Measurements from ENCODE around the gene APOL3.
"Not testable (repeated sequence)": the region's sequence is repeated elsewhere in the genome, so short reads cannot be mapped to it uniquely, and the experiment has no call there.

Gene APOL3

GRCh38 chr22:36192542-36192941 lies 32.0 kb upstream of the APOL3 start:
- H3K27ac ChIP-seq (ENCODE audit: low read length), result no peak overlapping the region
- H3K4me1 ChIP-seq (ENCODE audit: insufficient read depth, low read length), result peaks cover 12% of the 10 kb centered on the region; the same call in 1 of the 2 replicates
- no peaks in the 10 kb centered on the region for H3K9me3 ChIP-seq (ENCODE audit: insufficient read depth, low read depth, low read length)
- H3K36me3 ChIP-seq (ENCODE audit: insufficient read depth, low read depth, low read length), result no peaks in the 10 kb centered on the region
- no peak overlapping the region for H3K4me3 ChIP-seq (ENCODE audit: low read length)
- no peaks in the 10 kb centered on the region for H3K27me3 ChIP-seq (ENCODE audit: insufficient read depth, low read length)
- H3K9ac ChIP-seq (ENCODE audit: low read depth, low read length), result no peak overlapping the region

DNA sequence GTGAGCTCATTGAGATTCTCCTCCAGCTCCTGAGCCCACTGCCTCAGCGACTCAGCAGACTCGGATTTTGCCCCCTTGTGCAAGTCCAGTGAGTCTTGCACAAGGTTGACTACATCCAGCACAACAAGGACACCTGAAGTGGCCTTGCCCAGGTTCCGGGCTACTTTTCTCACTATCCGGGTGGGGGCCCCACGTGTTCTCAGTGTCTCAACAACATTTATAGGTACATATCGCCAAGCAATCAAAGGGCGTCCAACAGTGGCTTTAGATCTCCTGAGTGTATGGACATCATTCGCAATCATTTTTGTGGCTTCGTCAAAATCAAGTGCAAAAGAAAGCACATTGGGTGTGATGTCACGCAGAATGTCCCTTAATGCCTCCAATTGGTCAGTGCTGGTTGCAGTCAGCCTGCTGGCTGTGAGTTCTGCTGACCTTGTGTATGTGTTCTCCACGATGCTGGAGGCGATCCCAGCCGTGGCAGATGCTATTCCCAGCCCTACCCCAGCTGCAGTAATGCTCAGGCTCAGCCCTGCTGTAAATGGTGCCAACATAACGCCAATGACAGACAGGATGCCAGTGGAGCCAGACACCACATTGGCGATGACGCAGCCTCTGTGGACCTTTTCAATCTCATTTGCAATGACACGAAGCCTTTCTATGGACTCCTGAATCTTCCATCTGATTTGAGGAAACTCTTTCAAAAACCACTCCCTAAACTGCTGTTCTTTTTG lies 30.7 kb upstream of the APOL3 start:
- Histone ChIP-seq H3K27me3 (ENCODE audit: insufficient read depth, low read length) (no peaks in the 10 kb centered on the region), H3K4me1 (ENCODE audit: insufficient read depth, low read length) (peaks cover 4% of the 10 kb centered on the region; the same call in 1 of the 2 replicates), H3K9me3 (ENCODE audit: insufficient read depth, low read depth, low read length) (no peaks in the 10 kb centered on the region), H3K36me3 (ENCODE audit: insufficient read depth, low read depth, low read length) (no peaks in the 10 kb centered on the region), H3K27ac (ENCODE audit: low read length) (no peak overlapping the region), H3K4me3 (ENCODE audit: low read length) (no peak overlapping the region), H3K9ac (ENCODE audit: low read depth, low read length) (no peak overlapping the region)

GRCh38 chr22:36187862-36188261 lies 27.3 kb upstream of the APOL3 start:
- not testable (repeated sequence) for H3K27me3 ChIP-seq (ENCODE audit: insufficient read depth, low read length); H3K4me1 ChIP-seq (ENCODE audit: insufficient read depth, low read length); H3K9ac ChIP-seq (ENCODE audit: low read depth, low read length); H3K9me3 ChIP-seq (ENCODE audit: insufficient read depth, low read depth, low read length); H3K27ac ChIP-seq (ENCODE audit: low read length); H3K4me3 ChIP-seq (ENCODE audit: low read length); H3K36me3 ChIP-seq (ENCODE audit: insufficient read depth, low read depth, low read length)

DNA sequence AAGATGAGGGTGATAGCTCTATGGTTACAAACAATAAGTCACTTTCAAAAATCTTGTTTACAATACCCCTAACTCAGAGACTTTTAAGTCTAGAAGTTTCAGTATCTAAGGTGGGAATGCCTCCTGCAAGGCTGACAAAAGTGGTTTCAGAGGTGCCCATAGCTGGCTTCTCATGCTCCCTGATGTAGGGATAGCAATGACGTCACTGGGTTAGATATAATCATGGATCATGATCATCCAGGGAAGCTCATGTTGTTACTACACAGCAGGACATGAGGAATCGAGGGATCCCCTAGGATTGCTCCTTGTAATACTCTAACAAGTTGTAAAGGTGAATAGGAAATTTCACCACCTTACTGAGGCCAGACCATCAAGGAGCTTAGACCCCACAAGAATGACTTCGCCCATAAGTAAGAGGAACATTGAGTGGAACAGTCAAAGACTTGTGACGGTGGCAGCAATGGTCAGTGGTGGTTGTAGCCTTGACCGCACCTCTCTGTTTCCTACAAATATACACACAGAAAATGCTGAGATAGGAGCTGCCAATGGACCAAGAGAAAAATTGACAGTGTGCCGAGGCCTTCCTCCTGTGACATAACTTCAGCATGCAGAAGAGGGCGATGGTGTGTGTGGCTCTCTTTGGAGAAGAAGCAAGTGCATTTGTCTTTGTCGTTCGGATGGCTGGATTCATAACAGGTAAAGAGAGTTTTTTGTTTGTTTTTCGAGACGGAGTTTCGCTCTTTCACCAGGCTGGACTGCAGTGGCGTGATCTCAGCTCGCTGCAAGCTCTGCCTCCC lies 25.5 kb upstream of the APOL3 start:
- Histone ChIP-seq H3K9me3 (ENCODE audit: insufficient read depth, low read depth, low read length) (no peaks in the 10 kb centered on the region), H3K4me3 (ENCODE audit: low read length) (no peak overlapping the region), H3K27ac (ENCODE audit: low read length) (no peak overlapping the region), H3K27me3 (ENCODE audit: insufficient read depth, low read length) (no peaks in the 10 kb centered on the region), H3K36me3 (ENCODE audit: insufficient read depth, low read depth, low read length) (no peaks in the 10 kb centered on the region), H3K4me1 (ENCODE audit: insufficient read depth, low read length) (peaks cover 9% of the 10 kb centered on the region; the same call in 1 of the 2 replicates), H3K9ac (ENCODE audit: low read depth, low read length) (no peak overlapping the region)

DNA sequence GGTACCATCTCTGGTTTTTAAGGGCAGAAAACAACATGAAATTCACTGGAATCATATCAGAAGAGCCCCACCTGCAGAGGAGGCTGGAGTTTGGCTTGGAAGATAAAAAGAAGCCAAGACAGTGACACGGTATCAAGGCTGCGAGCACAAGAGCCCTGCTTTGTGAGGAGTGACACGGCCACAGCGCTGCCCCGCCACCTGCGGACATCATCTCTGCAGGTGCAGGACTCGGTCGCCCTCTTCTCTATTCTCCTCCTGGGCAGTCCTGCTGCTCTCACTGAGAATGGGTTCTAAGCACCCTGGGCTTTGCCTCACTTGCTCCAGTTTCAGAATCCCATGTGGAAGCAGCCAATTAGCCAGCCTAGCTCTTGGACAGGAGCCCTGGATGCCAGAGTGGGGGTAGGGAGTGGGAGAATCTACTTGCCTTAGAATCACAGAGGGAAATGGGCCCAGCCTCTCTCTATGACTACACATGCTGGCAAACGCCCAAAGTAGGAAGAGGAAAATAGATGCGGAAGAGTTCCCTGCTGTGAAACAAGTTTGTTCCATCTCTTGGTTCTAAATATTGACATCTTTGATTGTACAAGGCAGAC lies 24.0 kb upstream of the APOL3 start:
- Histone ChIP-seq H3K4me3 (ENCODE audit: low read length) (no peak overlapping the region), H3K36me3 (ENCODE audit: insufficient read depth, low read depth, low read length) (no peaks in the 10 kb centered on the region), H3K9ac (ENCODE audit: low read depth, low read length) (no peak overlapping the region), H3K4me1 (ENCODE audit: insufficient read depth, low read length) (peaks cover 5% of the 10 kb centered on the region; the same call in 1 of the 2 replicates), H3K27me3 (ENCODE audit: insufficient read depth, low read length) (no peaks in the 10 kb centered on the region), H3K27ac (ENCODE audit: low read length) (no peak overlapping the region), H3K9me3 (ENCODE audit: insufficient read depth, low read depth, low read length) (no peaks in the 10 kb centered on the region)

DNA sequence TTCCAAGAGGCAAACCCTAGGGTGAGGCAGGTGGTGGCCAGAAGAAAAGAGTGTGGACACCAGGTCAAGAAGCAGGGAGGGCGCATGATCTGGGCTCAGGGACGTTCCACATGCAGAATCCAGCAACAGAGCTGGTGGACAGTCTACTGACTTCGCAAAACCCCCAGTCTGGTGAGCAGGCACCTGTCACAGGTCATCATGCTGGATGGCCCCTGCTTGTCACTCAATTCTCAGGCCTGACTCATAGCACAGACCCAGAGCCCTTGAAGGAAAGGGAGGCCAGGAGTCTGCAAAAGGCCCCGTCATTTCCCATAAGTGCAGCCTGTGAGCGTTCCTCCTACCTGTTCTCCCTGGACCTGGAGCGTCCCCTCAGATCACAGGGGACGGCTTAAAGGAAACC lies 22.9 kb upstream of the APOL3 start:
- Histone ChIP-seq H3K27me3 (ENCODE audit: insufficient read depth, low read length) (no peaks in the 10 kb centered on the region), H3K27ac (ENCODE audit: low read length) (no peak overlapping the region), H3K9ac (ENCODE audit: low read depth, low read length) (no peak overlapping the region), H3K4me3 (ENCODE audit: low read length) (no peak overlapping the region), H3K9me3 (ENCODE audit: insufficient read depth, low read depth, low read length) (no peaks in the 10 kb centered on the region), H3K36me3 (ENCODE audit: insufficient read depth, low read depth, low read length) (no peaks in the 10 kb centered on the region), H3K4me1 (ENCODE audit: insufficient read depth, low read length) (peaks cover 5% of the 10 kb centered on the region; the same call in 1 of the 2 replicates)

GRCh38 chr22:36182857-36183256 lies 22.3 kb upstream of the APOL3 start:
- Histone ChIP-seq H3K4me1 (ENCODE audit: insufficient read depth, low read length) (peaks cover 5% of the 10 kb centered on the region; the same call in 1 of the 2 replicates), H3K4me3 (ENCODE audit: low read length) (no peak overlapping the region), H3K36me3 (ENCODE audit: insufficient read depth, low read depth, low read length) (no peaks in the 10 kb centered on the region), H3K9ac (ENCODE audit: low read depth, low read length) (no peak overlapping the region), H3K9me3 (ENCODE audit: insufficient read depth, low read depth, low read length) (no peaks in the 10 kb centered on the region), H3K27ac (ENCODE audit: low read length) (no peak overlapping the region), H3K27me3 (ENCODE audit: insufficient read depth, low read length) (no peaks in the 10 kb centered on the region)

DNA sequence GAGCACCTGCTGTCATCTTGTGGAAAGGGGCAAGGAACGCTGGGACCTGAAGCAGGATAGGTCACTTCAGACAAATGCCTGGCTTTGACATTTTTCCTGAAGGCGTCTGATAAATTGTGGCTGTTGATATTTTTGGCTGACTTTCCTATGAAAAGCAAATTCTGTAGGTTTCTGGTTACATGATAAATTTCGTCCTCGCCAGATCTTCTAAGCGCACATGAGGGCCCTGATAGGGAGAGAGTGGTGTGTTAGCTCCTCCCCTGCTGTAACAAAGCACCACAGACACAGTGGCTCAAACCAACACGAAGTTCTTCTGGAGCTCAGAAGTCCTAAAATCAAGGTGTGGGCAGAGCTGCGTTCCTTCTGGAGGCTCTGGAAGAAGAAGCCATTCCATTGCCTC lies 21.5 kb upstream of the APOL3 start:
- peaks cover 5% of the 10 kb centered on the region; the same call in 1 of the 2 replicates for H3K4me1 ChIP-seq (ENCODE audit: insufficient read depth, low read length)
- no peak overlapping the region for H3K9ac ChIP-seq (ENCODE audit: low read depth, low read length)
- H3K27ac ChIP-seq (ENCODE audit: low read length), result no peak overlapping the region
- H3K36me3 ChIP-seq (ENCODE audit: insufficient read depth, low read depth, low read length), result no peaks in the 10 kb centered on the region
- H3K9me3 ChIP-seq (ENCODE audit: insufficient read depth, low read depth, low read length), result no peaks in the 10 kb centered on the region
- H3K27me3 ChIP-seq (ENCODE audit: insufficient read depth, low read length), result no peaks in the 10 kb centered on the region
- no peak overlapping the region for H3K4me3 ChIP-seq (ENCODE audit: low read length)

GRCh38 chr22:36180928-36181327 lies 20.4 kb upstream of the APOL3 start:
- H3K27ac ChIP-seq (ENCODE audit: low read length), result no peak overlapping the region
- H3K4me1 ChIP-seq (ENCODE audit: insufficient read depth, low read length), result peaks cover 5% of the 10 kb centered on the region; the same call in 1 of the 2 replicates
- no peaks in the 10 kb centered on the region for H3K27me3 ChIP-seq (ENCODE audit: insufficient read depth, low read length)

GRCh38 chr22:36180038-36180880 lies 19.7 kb upstream of the APOL3 start:
- Histone ChIP-seq H3K4me3 (ENCODE audit: low read length) (no peak overlapping the region), H3K9me3 (ENCODE audit: insufficient read depth, low read depth, low read length) (no peaks in the 10 kb centered on the region), H3K4me1 (ENCODE audit: insufficient read depth, low read length) (peaks cover 5% of the 10 kb centered on the region; the same call in 1 of the 2 replicates), H3K9ac (ENCODE audit: low read depth, low read length) (no peak overlapping the region), H3K27me3 (ENCODE audit: insufficient read depth, low read length) (no peaks in the 10 kb centered on the region), H3K36me3 (ENCODE audit: insufficient read depth, low read depth, low read length) (no peaks in the 10 kb centered on the region), H3K27ac (ENCODE audit: low read length) (no peak overlapping the region)

More at GRCh38 chr22:36180928-36181327, 20.4 kb upstream of the APOL3 start:
- Histone ChIP-seq H3K9me3 (ENCODE audit: insufficient read depth, low read depth, low read length) (no peaks in the 10 kb centered on the region), H3K36me3 (ENCODE audit: insufficient read depth, low read depth, low read length) (no peaks in the 10 kb centered on the region), H3K9ac (ENCODE audit: low read depth, low read length) (no peak overlapping the region), H3K4me3 (ENCODE audit: low read length) (no peak overlapping the region)

- no peaks in the 10 kb centered on the region for H3K9me3 ChIP-seq (ENCODE audit: insufficient read depth, low read depth, low read length)
- no peak overlapping the region for H3K9ac ChIP-seq (ENCODE audit: low read depth, low read length)
- H3K36me3 ChIP-seq (ENCODE audit: insufficient read depth, low read depth, low read length), result no peaks in the 10 kb centered on the region
- no peaks in the 10 kb centered on the region for H3K27me3 ChIP-seq (ENCODE audit: insufficient read depth, low read length)
- H3K4me3 ChIP-seq (ENCODE audit: low read length), result no peak overlapping the region
- no peaks in the 10 kb centered on the region; the same call in 1 of the 2 replicates for H3K4me1 ChIP-seq (ENCODE audit: insufficient read depth, low read length)
- H3K27ac ChIP-seq (ENCODE audit: low read length), result no peak overlapping the region
These were observed 16.6 kb upstream of the APOL3 start for GRCh38 chr22:36177160-36177559.
